ENCODE data around the gene GALNTL6. TPM values are rescaled to one million over a fixed set of nuclear protein-coding genes. Genes with fewer than 3 reads are reported as not detected.
A peak's percentile ranks its signal among the peaks of the same experiment; 100 is the strongest.
"Not testable (repeated sequence)": the region's sequence is repeated elsewhere in the genome, so short reads cannot be mapped to it uniquely, and the experiment has no call there.

Gene GALNTL6
- polyA plus RNA-seq, 3 donors = 0.85 to 3.4 (median 0.98) TPM

DNA sequence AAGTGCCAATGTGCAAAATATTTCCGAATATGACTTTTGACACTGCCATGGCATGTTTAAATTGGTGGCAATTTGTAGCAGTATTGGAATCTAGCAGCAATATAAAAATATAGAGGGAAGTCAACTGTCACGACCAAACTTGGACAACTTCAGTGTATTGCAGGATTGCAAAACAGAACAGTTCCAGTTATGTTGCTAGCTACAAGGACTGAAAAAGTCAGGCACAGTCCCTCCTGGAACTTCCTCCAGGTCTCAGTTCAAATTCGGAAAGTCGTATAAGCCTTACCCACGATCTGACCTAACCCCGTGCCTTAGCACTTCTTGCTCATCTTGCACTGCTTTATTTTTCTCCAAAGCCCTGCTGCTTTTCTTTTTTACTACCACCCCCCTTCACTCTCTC is 965.4 kb downstream of the GALNTL6 start:
- DNase-seq (ENCODE audit: low read depth in 3 of 3, low spot score in 2 of 3) = no peak

DNA sequence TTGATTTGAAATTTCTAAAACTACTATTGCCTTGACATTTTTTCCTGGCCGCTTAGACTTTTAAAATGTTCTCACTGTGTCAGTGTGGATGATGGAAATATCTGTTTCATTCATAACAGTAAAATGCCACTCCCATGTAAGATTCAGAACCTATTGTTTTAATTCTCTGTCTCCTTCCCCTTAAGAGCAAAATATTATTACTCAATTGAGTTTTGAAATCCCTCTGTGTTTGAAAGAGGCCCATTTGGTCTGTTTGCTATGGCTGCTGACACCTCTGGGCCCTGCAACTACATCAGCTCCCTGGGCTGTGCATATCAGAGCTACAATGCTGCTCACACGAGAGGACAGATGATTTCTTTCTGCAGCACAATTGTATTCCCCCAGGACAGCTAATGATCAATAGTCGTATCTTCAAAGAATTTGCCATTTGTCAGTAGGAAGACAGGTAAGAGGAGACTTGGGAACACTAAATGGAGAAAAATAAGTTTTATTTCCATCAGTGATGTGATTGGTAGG is 967.4 kb downstream of the GALNTL6 start:
- DNase-seq (ENCODE audit: low read depth in 3 of 3, low spot score in 2 of 3) = no peak

DNA sequence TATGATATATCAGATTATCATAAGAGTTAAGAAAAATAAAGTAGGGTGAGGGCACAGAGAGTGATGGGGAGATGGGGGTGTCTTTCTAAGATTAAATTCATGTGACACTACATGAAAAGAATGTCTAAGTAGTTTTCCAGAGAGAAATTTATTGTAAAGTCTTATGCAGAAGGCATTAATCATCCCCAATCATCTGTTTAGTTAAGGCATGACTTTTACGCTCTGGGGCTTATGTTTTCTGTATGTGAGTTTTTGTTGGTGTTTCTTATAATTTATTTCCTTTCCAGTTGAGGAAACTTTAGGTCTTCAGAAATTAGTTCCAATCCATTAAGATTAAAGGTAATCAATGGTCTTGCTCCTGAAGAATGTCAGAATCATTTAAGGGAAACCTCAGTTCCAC is 972.4 kb downstream of the GALNTL6 start:
- DNase-seq (ENCODE audit: low read depth in 3 of 3, low spot score in 2 of 3) = no peak

DNA sequence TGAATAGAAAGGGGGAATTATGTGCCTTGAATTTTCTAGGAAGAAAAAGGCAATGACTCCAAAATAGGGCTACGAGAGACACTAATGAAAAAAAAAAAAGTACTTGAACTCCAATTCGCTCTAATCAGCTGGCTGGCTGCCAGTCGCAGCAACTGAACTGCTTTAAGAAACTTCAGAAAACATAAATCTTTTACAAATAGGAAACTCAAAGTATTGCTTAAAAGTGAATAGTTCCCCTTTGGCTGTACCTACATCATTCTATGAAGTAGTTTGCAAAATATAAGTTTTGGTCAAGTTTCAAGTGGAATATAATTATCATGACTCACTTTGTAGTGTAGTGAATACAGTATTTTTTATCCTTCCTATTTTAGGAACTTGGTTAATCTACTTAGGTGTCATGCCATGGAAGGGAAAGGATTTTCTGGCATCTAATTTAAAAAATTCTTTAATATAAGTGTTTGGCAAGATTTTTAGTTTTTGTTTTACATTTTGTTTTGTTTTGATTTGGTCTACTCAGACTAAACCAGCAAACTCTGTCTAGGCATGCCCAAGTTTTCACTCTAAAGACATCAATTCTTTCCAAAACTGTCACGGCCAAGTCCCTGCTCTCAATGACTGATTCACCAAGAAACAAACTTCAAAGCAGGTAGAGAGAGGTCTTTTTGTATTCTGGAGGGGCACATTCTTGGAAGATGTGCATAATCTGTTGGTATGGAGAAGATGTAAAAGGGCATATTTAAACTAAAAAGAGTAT is 973.0 kb downstream of the GALNTL6 start:
- DNase-seq (ENCODE audit: low read depth in 3 of 3, low spot score in 2 of 3) = peak in 1 of 3 donors; percentile 19

DNA sequence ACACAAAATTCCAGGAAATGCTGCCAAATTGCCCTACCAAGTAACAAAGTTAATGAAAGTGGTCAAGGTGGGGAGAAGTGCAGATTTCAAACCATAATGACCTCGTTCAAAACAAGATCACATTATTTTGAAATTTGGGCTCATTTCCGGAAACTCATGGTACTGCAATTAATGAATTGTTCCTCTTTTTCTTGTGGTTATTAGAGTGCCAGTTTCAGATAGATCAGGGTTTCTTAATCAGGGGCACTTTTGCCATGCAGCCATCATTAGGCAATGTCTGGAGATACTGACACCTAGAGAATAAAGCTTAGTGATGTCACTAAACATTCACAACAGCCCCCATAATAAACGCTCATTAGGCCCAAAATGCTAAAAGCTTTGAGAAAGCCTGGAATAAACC is 973.9 kb downstream of the GALNTL6 start:
- DNase-seq (ENCODE audit: low read depth in 3 of 3, low spot score in 2 of 3) = no peak

DNA sequence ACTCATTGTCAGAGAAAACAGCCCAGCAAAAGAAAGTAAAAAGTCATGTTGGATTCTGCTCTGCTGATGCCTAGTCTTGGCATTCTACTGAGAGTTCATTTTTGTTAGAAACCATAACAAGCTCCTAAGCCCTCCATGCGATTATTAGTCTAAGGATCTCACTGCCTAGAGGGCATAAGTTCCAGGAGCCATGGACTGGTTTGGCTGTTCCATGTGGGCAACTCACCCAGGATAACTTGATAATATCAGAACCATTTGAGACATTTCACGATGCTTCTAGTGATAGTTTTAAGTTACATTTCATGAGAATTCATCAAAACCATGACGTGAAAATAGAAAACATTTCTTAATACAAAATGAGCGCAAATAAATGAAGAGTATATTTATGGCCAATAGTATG is 978.6 kb downstream of the GALNTL6 start:
- no peak for DNase-seq (ENCODE audit: low read depth in 3 of 3, low spot score in 2 of 3)

DNA sequence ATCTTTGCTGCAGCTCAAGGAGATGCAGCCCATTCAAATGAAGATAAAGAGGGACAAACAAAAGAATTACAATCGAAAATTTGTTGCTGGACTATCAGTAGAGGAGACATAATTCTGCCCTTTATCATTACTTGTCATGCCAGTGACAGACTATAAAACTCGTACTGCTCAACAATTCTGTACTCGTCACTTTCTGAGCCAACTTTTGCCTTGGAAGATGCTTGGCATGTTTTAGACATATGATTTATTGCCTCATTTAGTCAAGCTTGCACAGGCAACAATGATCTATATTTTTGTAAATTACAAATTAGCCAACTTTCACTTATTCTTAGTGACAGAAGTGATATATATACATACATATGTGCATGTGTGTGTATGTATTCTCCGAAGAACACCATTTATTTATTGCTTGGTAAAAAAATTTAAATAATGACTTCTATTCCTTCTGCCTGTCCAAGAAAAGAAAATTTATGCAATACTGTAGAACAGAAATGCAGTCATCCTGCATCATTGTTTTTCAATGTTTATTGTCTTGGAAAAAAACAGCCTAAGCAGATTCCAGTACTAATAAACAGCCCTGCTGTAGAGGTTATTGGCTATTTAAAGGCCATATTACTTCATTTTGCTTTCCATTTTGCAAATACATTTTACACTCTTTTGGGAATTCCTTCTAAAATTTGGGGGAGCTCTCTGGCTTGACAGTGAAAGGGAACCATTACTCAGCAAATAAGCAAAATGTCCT is 980.5 kb downstream of the GALNTL6 start:
- no peak for DNase-seq (ENCODE audit: low read depth in 3 of 3, low spot score in 2 of 3)

DNA sequence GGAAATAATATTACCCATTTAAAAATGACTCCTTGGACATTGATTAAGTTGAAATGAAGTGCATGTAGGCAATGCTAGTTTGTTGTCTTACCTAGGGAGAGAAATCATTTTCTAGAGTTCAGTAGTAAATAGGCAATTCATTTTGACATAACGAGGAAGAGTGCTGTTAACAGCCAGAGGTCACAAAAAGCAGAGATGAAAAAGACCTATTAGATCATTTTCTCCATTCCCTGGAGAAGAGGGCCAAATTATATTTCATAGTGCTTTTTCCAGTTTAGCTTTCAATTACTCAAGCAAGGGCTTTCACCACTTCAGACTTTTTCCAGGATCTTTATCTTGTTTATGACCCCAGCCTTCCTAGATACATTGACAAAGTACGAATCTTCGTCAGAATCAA is 981.1 kb downstream of the GALNTL6 start:
- DNase-seq (ENCODE audit: low read depth in 3 of 3, low spot score in 2 of 3) = no peak

DNA sequence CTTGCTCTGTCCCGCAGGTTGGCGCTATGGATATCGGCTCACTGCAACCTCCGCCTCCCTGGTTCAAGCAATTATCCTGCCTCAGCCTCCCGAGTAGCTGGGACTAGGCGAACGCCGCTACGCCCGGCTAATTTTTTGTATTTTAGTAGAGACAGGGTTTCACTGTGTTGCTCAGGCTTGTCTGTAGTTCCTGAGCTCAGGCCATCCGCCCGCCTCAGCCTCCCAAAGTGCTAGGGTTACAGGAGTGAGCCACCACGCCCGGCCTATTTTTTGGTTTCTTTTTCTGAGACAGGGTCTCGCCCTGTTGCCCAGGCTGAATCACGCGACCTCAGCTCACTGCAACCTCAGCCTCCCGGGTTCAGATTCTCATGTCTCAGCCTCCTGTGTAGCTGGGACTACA is 984.1 kb downstream of the GALNTL6 start:
- DNase-seq (ENCODE audit: low read depth in 3 of 3, low spot score in 2 of 3) = not testable (repeated sequence)

DNA sequence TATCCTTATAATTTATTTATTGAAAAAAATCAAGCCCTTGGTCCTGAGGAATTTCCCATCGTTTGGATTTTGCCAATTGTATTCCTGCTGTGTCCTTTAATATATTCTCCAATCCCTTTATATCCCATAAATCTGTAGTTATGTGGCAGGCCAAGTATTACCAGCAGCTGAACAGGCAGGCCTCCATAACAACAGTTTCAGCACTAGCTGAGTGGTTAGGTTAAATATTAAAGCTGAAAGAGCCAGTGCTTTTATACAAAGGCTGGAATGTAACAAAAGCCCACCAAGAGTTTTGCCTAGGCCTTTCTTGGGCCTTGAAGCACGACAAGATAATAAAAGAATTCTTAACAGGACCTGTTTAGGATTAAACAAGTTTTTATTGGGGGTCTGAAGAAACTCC is 988.8 kb downstream of the GALNTL6 start:
- DNase-seq (ENCODE audit: low read depth in 3 of 3, low spot score in 2 of 3) = no peak

DNA sequence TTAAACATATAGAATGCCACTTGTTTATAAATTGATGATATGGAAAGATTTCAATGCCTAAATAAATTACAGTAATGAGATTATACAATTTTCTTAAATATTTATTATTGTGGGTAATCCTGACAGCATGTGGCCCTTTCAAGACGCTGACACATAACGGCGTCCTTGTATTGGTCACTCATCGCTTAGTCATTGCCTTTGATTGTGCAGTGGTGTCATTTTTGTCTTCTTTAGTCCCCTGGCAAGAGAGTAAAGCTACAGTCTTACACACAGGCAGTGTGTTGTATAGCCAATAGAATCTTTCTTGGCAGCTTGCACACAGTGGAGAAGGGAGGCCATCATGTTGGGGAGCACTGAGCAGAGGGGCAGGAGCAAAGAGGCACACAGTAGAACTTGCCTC is 993.6 kb downstream of the GALNTL6 start:
- DNase-seq (ENCODE audit: low read depth in 3 of 3, low spot score in 2 of 3) = no peak

DNA sequence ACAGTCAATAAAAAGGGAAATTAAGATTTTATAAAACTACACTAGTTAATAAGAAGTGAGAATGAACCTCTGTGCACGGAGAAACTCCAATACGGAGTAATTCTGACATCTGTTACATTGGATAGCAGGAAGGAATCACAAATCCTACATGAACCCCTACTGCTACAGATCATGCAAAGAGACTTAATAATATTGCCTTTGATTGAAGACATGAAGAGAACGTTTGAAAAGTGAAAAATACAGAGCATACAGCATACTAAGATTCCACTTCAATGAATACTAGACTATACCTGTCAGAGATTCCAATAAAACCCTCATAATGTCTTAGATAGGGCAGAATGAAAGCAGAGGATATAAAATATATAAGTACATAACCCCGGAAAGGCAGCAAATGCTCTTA is 995.0 kb downstream of the GALNTL6 start:
- no peak for DNase-seq (ENCODE audit: low read depth in 3 of 3, low spot score in 2 of 3)

DNA sequence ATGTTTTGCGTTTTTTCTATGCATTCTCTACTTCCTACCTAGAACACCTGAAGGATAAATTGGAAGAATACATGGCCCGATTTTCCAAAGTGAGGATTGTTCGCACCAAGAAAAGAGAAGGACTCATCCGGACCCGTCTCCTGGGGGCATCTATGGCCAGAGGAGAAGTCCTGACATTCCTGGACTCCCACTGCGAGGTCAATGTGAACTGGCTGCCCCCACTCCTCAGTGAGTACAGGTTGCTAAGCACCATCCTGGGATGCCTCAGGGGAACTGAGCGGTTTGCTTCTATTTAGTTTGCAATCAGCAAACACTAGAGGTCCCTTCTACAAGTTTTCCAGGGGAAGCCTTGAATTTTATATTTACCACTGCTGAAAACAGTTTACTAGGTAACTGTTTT is 996.1 kb downstream of the GALNTL6 start:
- DNase-seq (ENCODE audit: low read depth in 3 of 3, low spot score in 2 of 3) = no peak

DNA sequence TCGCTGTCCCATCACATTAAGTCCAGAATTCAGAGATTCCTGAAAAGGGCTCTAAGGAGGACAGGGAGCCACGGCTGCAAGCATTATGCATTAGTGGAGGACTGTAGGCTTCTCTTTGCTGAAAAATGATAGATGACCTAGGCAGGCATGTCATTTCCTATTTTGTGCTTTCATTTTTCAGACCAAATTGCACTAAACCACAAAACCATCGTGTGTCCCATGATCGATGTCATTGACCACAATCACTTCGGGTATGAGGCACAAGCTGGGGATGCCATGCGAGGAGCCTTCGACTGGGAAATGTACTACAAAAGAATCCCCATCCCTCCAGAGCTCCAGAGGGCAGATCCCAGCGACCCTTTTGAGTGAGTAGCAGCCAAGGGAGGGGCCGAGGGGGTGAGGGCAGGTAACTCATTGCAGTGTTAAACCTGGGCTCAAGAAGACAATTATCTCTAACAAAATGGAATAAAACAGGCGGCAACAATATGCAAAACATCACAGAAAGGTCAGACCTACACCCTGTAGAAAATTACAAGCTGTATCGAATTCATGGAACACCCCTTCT is 1000.2 kb downstream of the GALNTL6 start:
- DNase-seq (ENCODE audit: low read depth in 3 of 3, low spot score in 2 of 3) = no peak

DNA sequence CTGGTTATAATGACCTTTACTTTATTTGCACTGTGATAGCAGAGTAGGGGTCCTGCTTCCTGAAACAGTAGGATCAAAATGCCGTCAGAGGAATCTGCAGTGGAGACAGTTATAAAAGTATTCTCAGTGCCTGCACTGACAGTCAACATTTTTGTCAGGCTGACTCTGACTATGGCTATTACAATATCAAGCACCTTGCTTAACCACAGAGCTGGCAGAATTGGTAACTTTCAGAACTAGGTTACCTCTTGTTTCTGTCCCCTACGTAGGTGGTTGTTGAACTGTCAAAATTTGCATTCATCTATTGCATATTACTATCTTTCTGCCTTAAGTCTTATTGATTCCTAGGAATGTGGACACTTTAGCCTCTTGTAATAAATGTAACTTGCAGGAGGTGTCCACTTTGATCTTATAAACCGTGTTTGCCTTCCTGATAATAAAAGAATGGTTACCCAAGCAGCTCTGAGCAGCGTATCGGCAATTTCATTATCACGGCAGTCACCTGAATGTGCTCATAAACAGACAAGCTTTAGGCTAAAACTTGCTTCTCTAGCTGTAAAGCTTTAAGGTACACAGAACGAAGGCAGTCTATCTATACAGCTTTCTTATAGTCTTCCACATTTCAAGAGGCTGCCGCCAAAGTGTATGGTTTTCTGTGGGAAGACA is 1002.4 kb downstream of the GALNTL6 start:
- no peak for DNase-seq (ENCODE audit: low read depth in 3 of 3, low spot score in 2 of 3)

DNA sequence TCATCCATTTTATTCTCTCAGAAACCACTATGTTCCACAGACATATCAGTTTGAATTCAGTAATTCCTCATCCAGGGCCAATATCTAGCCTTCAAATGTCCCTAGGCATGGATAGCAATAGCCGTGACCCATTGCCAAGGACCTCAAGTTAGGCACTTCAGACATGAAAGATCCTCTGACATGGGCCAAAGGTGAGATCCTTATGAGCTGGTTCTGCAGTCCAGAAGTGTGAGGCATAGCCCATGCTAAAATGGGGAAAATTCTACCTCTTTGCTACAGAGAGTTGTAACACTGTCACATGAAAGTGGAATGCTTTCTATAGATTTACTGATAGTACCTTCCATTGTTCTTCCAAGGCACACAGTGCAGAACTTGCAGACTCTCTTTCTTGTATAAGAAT is 1005.7 kb downstream of the GALNTL6 start:
- DNase-seq (ENCODE audit: low read depth in 3 of 3, low spot score in 2 of 3) = no peak

DNA sequence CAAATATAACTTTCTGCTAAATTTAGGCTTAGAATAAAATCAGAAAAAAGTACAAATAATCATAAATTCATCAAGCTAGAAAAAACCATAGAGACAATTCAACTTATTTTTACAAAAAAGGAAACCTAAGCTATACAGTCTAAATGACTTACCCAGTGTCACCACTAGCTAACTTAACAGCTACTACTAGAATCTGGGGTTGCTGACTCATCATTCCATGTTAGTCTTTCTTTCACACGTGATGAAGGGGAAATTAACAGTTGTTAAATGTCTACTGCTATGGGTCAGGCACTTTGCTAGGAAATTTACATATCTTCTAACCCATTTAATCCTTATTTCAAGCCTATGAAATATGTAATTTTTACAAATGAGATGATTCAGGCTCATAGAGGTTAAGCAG is 1006.1 kb downstream of the GALNTL6 start:
- no peak for DNase-seq (ENCODE audit: low read depth in 3 of 3, low spot score in 2 of 3)

DNA sequence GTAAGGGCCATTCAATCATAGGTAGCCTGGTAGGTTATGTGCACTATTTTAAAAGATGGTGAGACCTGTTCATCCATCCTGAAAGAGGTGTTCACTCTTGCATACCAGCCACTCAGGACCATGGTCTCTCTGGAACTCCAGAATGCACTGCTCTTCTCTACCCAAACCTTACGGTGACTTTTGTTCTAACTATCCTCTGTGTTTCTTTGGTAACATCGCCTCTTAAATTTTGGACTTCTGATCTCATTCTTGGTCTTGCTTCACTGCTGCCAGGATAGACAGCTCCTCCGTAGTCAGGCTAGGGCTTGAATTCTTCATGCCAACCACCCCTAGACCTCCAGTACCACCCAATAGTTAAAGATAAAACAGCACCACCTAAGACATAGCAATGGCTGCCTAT is 1009.1 kb downstream of the GALNTL6 start:
- no peak for DNase-seq (ENCODE audit: low read depth in 3 of 3, low spot score in 2 of 3)

DNA sequence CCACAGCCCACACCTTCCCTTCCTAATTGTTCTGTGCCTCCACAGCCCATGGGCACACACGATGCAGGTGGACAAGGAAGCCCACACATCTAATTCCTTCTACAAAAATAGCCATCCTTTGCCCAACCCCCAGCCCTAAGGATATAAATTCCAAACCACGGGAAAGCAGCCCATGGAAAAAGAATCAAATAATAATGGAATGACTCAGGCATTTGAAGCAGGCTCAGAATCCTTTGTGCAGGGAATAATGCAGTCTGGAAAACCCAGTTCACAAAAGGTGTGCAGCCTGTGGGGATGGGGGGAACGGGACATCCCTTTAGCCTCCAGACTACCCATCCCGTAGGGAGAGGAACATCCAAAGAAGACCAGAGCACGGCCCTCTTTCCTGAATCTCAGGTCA is 1013.1 kb downstream of the GALNTL6 start:
- DNase-seq (ENCODE audit: low read depth in 3 of 3, low spot score in 2 of 3) = no peak

DNA sequence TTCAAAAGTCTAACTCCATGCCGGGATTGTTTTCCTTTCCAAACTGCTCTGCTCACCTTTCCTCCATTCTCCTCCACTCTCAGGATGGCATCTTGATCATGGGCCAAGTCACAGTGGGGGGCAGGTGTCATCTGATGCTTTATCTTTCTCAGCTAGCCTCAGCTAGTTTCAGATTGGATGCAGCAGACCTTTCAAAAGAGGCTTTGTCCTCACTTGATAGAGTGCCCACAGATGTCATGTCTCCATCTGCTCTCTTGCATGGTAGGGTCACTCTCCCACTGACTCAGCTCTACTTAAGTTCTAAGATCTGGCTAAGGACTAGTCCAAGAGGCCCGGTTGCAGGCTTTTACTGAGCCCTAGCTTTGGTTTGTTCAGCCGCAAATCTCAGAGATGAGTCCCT is 1013.7 kb downstream of the GALNTL6 start:
- DNase-seq (ENCODE audit: low read depth in 3 of 3, low spot score in 2 of 3) = no peak

DNA sequence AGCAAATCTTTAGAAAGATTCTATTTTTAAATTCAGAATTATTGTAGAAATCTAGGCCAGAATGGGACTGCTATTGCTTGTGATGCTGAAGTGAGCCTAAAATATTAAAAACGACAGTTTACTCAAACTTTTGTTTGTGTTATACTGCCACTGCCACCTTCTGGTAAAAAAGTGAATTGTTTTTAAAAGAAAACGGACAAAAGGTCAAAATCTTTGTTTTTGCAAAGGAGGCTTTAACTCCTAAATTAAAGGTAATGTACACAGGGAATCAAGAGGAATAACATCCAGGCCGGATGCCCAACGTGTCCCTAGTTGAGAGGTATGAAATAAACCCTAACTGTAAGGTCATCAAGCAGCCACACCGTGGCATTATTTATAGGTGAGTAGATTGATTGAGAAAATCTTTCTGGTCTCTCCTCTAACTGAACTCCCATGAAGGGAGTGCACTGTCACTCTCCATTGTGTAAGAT is 1017.1 kb downstream of the GALNTL6 start:
- no peak for DNase-seq (ENCODE audit: low read depth in 3 of 3, low spot score in 2 of 3)

Data from right renal cortex interstitium (tissue), 3 donors.